ENCODE data around the gene RABGGTA. TPM values are rescaled to one million over a fixed set of nuclear protein-coding genes. Genes with fewer than 3 reads are reported as not detected.

The RABGGTA gene
- total RNA-seq, 4 donors from 2014 or later: 11.9 to 34.9 (median 22.6) TPM

- TF ChIP-seq CTCF (IDR thresholded peaks at IDR 0.05; ENCODE audit: low read depth): no peak
These were observed 42.5 kb upstream of the RABGGTA start for GRCh38 chr14:24313913-24314312.

- TF ChIP-seq CTCF (IDR thresholded peaks at IDR 0.05; ENCODE audit: low read depth): no peak
These were observed 41.5 kb upstream of the RABGGTA start for GRCh38 chr14:24312736-24313507.

- TF ChIP-seq CTCF (IDR thresholded peaks at IDR 0.05; ENCODE audit: low read depth): no peak
These were observed 40.6 kb upstream of the RABGGTA start for GRCh38 chr14:24311837-24312615.

GRCh38 chr14:24310646-24311604 is 39.5 kb upstream of the RABGGTA start, which contains the start of gene LTB4R:
Gene LTB4R, plus strand, starts transcription at chr14:24311502. Its CDS starts 4,150 bp downstream, at chr14:24315652.
- TF ChIP-seq CTCF (IDR thresholded peaks at IDR 0.05; ENCODE audit: low read depth): no peak

GRCh38 chr14:24310265-24310645 is 38.9 kb upstream of the RABGGTA start:
- TF ChIP-seq CTCF (IDR thresholded peaks at IDR 0.05; ENCODE audit: low read depth): no peak

- TF ChIP-seq CTCF (IDR thresholded peaks at IDR 0.05; ENCODE audit: low read depth): no peak
These were observed 38.3 kb upstream of the RABGGTA start, which contains the start of gene LTB4R2 for GRCh38 chr14:24309538-24310264. Gene LTB4R2, plus strand, starts transcription at chr14:24310140. Its CDS starts 525 bp downstream, at chr14:24310665.
